CD4-positive, alpha-beta T cell treated with Interleukin-15 for 4 hours (primary cell): ENCODE results near the gene ACSS1.

Experiments
- DNase-seq: peaks from one replicate; pipeline ENCODE4 v3.0.0-alpha.2; 2020; ENCODE audit warnings: low spot score

The ACSS1 gene

GRCh38 chr20:25030649-25031207 lies 27.2 kb downstream of the ACSS1 start:
- DNase-seq = no peak

- DNase-seq = no peak
Observed at GRCh38 chr20:25030007-25030648, 27.8 kb downstream of the ACSS1 start.

- no peak for DNase-seq
Observed at GRCh38 chr20:25025986-25026605, 31.8 kb downstream of the ACSS1 start.

GRCh38 chr20:25025091-25025861 lies 32.7 kb downstream of the ACSS1 start:
- DNase-seq = no peak

GRCh38 chr20:25024171-25024570 lies 33.8 kb downstream of the ACSS1 start:
- no peak for DNase-seq

- DNase-seq = no peak
Observed at GRCh38 chr20:25023356-25023755, 34.6 kb downstream of the ACSS1 start.

GRCh38 chr20:25022680-25023079 lies 35.3 kb downstream of the ACSS1 start:
- no peak for DNase-seq

GRCh38 chr20:25021336-25021735 lies 36.6 kb downstream of the ACSS1 start:
- DNase-seq = no peak

GRCh38 chr20:25020901-25021301 lies 37.0 kb downstream of the ACSS1 start:
- DNase-seq = no peak

- no peak for DNase-seq
Observed at GRCh38 chr20:25020345-25020744, 37.6 kb downstream of the ACSS1 start.

- no peak for DNase-seq
Observed at GRCh38 chr20:25019381-25020155, 38.4 kb downstream of the ACSS1 start.

GRCh38 chr20:25018841-25019240 lies 39.1 kb downstream of the ACSS1 start:
- DNase-seq = no peak

- DNase-seq = no peak
Observed at GRCh38 chr20:25018425-25018824, 39.5 kb downstream of the ACSS1 start.

GRCh38 chr20:25017257-25017803 lies 40.6 kb downstream of the ACSS1 start:
- DNase-seq = no peak

- no peak for DNase-seq
Observed at GRCh38 chr20:25016471-25016870, 41.5 kb downstream of the ACSS1 start.

GRCh38 chr20:25015986-25016385 lies 42.0 kb downstream of the ACSS1 start:
- no peak for DNase-seq

- DNase-seq = no peak
Observed at GRCh38 chr20:25014816-25015215, 43.1 kb downstream of the ACSS1 start.

GRCh38 chr20:25013478-25014380 lies 44.2 kb downstream of the ACSS1 start:
- no peak for DNase-seq

GRCh38 chr20:25012616-25013189 lies 45.2 kb downstream of the ACSS1 start:
- no peak for DNase-seq

- no peak for DNase-seq
Observed at GRCh38 chr20:25011831-25012241, 46.1 kb downstream of the ACSS1 start.
